ENCODE measurements around the gene DLG1.

GRCh38 chr3:197201791-197202452 lies 96.5 kb downstream of the DLG1 start:
- no peak for TF ChIP-seq ZC3H4 (CRISPR knock-in tag; IDR thresholded peaks at IDR 0.05; ENCODE audit: borderline replicate concordance)
- no peak for TF ChIP-seq FOS (IDR thresholded peaks at IDR 0.05; ENCODE audit: extremely low read depth, insufficient read length)
- no peak for TF ChIP-seq ZNF274 (IDR thresholded peaks at IDR 0.05; ENCODE audit: borderline replicate concordance, low read depth, low read length)
- TF ChIP-seq ATF6 (CRISPR knock-in tag; IDR thresholded peaks at IDR 0.05), result no peak
- no peak for TF ChIP-seq ZBTB26 (CRISPR knock-in tag; IDR thresholded peaks at IDR 0.05)
- TF ChIP-seq KAT2B (IDR thresholded peaks at IDR 0.05; ENCODE audit: low read depth, low read length), result no peak
- no peak for TF ChIP-seq ZBTB7A (IDR thresholded peaks at IDR 0.05; ENCODE audit: borderline replicate concordance, control insufficient read depth, low read depth, low read length)
- no peak for TF ChIP-seq MAZ (CRISPR knock-in tag; conservative IDR thresholded peaks at IDR 0.05 in 1 of 2, IDR thresholded peaks at IDR 0.05 in 1 of 2)
- TF ChIP-seq ZC3H8 (IDR thresholded peaks at IDR 0.05), result no peak
- TF ChIP-seq SPI1 (IDR thresholded peaks at IDR 0.05; ENCODE audit: borderline replicate concordance, low read depth, low read length), result no peak
- TF ChIP-seq FOXK2 (conservative IDR thresholded peaks at IDR 0.05 in 1 of 2, IDR thresholded peaks at IDR 0.05 in 1 of 2; ENCODE audit: low read depth in 2 of 2), result no peak
- TF ChIP-seq SAFB (IDR thresholded peaks at IDR 0.05; ENCODE audit: borderline replicate concordance, low read depth, low read length), result no peak
